K562 treated with DMSO at 1 percent for 4 hours (cell line): ENCODE results near the gene WNK4. TPM values are rescaled to one million over a fixed set of nuclear protein-coding genes. Genes with fewer than 3 reads are reported as not detected.

Experiments
- total RNA-seq: library from RNA; unstranded; fragments of 300-600 nt; gene quantifications from 2 replicates; pipeline ENCODE4 v1.2.3, GENCODE V29; 2022; ENCODE audit not compliant: insufficient read depth

Gene WNK4
- 5.5 and 14.0 TPM in 2 replicates for total RNA-seq

GRCh38 chr17:42779936-42780850 is at the start of gene WNK4:
Gene WNK4 (plus strand): TSS chr17:42780610. CDS start chr17:42780699, 89 bp downstream.

GRCh38 chr17:42744806-42745617 is 35.4 kb upstream of the WNK4 start, which contains the start of gene EZH1:
Gene EZH1 (minus strand): TSS chr17:42745040. CDS start chr17:42728941, 16,099 bp downstream.

GRCh38 chr17:42760652-42761581 is 19.5 kb upstream of the WNK4 start, which contains the start of gene RAMP2:
Gene RAMP2 (plus strand): TSS chr17:42761227. CDS start chr17:42761262, 35 bp downstream.

GRCh38 chr17:42773290-42774035 is 6.9 kb upstream of the WNK4 start, which contains the start of gene VPS25:
Gene VPS25 (plus strand): TSS chr17:42773449. CDS start chr17:42773476, 27 bp downstream.

GRCh38 chr17:42798383-42799380 is 18.3 kb downstream of the WNK4 start, which contains the start of the genes CNTD1 and COA3:
Gene CNTD1 (plus strand): TSS chr17:42798861. CDS start chr17:42799068, 207 bp downstream.
Gene COA3 (minus strand): TSS chr17:42798704. CDS start chr17:42798681, 23 bp downstream.

GRCh38 chr17:42832934-42833766 is 52.7 kb downstream of the WNK4 start, which contains the start of gene PSME3:
Gene PSME3 (plus strand): TSS chr17:42833397. CDS start chr17:42833632, 235 bp downstream.

GRCh38 chr17:42844271-42844670 is 63.9 kb downstream of the WNK4 start, which contains the start of gene AOC2:
Gene AOC2 (plus strand): TSS chr17:42844580. CDS start chr17:42844627, 47 bp downstream.

Other genes with a start within 250 kb of the WNK4 start
- 13.2 and 16.3 TPM in 2 replicates for gene NAGLU, start 244.4 kb upstream of the WNK4 start, total RNA-seq
- 7.7 and 8.1 TPM in 2 replicates for gene HSD17B1, start 227.7 kb upstream of the WNK4 start, total RNA-seq
- 109 and 140 TPM in 2 replicates for gene COASY, start 218.5 kb upstream of the WNK4 start, total RNA-seq
- gene MLX, start 213.5 kb upstream of the WNK4 start, total RNA-seq: 31.3 and 35.0 TPM in 2 replicates
- 52.8 and 68.2 TPM in 2 replicates for gene PSMC3IP, start 202.9 kb upstream of the WNK4 start, total RNA-seq
- 19.3 and 21.9 TPM in 2 replicates for gene RETREG3, start 171.2 kb upstream of the WNK4 start, total RNA-seq
- gene TUBG1, start 170.9 kb upstream of the WNK4 start, total RNA-seq: 113 and 129 TPM in 2 replicates
- gene TUBG2, start 121.3 kb upstream of the WNK4 start, total RNA-seq: not detected in 2 replicates
- 32.9 and 42.6 TPM in 2 replicates for gene PLEKHH3, start 103.6 kb upstream of the WNK4 start, total RNA-seq
- gene CCR10, start 98.8 kb upstream of the WNK4 start, total RNA-seq: 7.6 and 9.2 TPM in 2 replicates
- 1.3 and 3.1 TPM in 2 replicates for gene CNTNAP1, start 98.1 kb upstream of the WNK4 start, total RNA-seq
- 17.7 and 17.9 TPM in 2 replicates for gene EZH1, start 35.6 kb upstream of the WNK4 start, total RNA-seq
- not detected in 2 replicates for gene RAMP2, start 19.4 kb upstream of the WNK4 start, total RNA-seq
- 93.6 and 122 TPM in 2 replicates for gene VPS25, start 7.2 kb upstream of the WNK4 start, total RNA-seq
- 45.6 and 46.7 TPM in 2 replicates for gene COA3, start 18.1 kb downstream of the WNK4 start, total RNA-seq
- not detected in 2 replicates for gene CNTD1, start 18.3 kb downstream of the WNK4 start, total RNA-seq
- gene BECN1, start 43.7 kb downstream of the WNK4 start, total RNA-seq: 32.0 and 36.7 TPM in 2 replicates
- gene PSME3, start 52.8 kb downstream of the WNK4 start, total RNA-seq: 90.8 and 94.0 TPM in 2 replicates
- gene AOC2, start 64.0 kb downstream of the WNK4 start, total RNA-seq: 6.7 and 7.0 TPM in 2 replicates
- gene AOC3, start 70.6 kb downstream of the WNK4 start, total RNA-seq: 3.9 and 5.9 TPM in 2 replicates
- not detected in 2 replicates for gene G6PC1, start 120.2 kb downstream of the WNK4 start, total RNA-seq
- gene AARSD1, start 183.8 kb downstream of the WNK4 start, total RNA-seq: 25.6 and 25.8 TPM in 2 replicates
- 3.6 and 5.7 TPM in 2 replicates for gene PTGES3L, start 199.5 kb downstream of the WNK4 start, total RNA-seq
- gene RUNDC1, start 200.0 kb downstream of the WNK4 start, total RNA-seq: 8.2 and 10.7 TPM in 2 replicates
- gene RPL27, start 217.8 kb downstream of the WNK4 start, total RNA-seq: 5,237 and 5,369 TPM in 2 replicates
- 27.4 and 35.9 TPM in 2 replicates for gene IFI35, start 226.2 kb downstream of the WNK4 start, total RNA-seq
- gene VAT1, start 241.8 kb downstream of the WNK4 start, total RNA-seq: 415 and 432 TPM in 2 replicates
- 2.1 and 2.3 TPM in 2 replicates for gene RND2, start 244.6 kb downstream of the WNK4 start, total RNA-seq